ENCODE measurements around the gene KCNK5.

The KCNK5 gene

DNA sequence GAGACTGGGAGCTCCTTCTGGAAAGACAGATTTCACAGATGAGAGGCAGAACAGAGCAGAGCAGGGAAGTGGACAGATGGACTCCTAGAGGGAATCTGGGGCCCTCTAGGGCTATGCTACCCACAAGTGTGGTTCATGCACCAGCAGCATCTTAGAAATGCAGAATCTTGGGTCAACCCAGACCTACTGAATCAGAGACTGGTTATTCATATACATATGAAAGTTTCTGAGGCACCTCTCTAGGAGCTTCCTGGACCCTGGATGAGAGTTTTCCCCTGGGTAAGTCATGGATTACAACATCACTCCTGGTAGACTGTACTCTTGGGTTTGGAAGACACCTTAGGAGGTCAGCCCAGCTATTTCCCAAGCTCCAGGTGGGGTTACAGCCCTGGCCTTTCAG lies 58.9 kb downstream of the KCNK5 start:
- H3K36me3 ChIP-seq (ENCODE audit: insufficient read depth, low read length), result no peaks in the 10 kb centered on the region
- H3K27ac ChIP-seq (ENCODE audit: low read depth, low read length), result no peak overlapping the region
- no peak overlapping the region for H3K9ac ChIP-seq (ENCODE audit: low read depth, low read length)
- no peak overlapping the region for H3K4me3 ChIP-seq (ENCODE audit: low read length)
- peaks cover 9% of the 10 kb centered on the region for H3K9me3 ChIP-seq (ENCODE audit: insufficient read depth, low read depth, low read length)
- no peaks in the 10 kb centered on the region for H3K4me1 ChIP-seq (ENCODE audit: insufficient read depth, low read length)
- H3K27me3 ChIP-seq (ENCODE audit: insufficient read depth, low read length), result peaks cover 4% of the 10 kb centered on the region; the same call in 1 of the 2 replicates

DNA sequence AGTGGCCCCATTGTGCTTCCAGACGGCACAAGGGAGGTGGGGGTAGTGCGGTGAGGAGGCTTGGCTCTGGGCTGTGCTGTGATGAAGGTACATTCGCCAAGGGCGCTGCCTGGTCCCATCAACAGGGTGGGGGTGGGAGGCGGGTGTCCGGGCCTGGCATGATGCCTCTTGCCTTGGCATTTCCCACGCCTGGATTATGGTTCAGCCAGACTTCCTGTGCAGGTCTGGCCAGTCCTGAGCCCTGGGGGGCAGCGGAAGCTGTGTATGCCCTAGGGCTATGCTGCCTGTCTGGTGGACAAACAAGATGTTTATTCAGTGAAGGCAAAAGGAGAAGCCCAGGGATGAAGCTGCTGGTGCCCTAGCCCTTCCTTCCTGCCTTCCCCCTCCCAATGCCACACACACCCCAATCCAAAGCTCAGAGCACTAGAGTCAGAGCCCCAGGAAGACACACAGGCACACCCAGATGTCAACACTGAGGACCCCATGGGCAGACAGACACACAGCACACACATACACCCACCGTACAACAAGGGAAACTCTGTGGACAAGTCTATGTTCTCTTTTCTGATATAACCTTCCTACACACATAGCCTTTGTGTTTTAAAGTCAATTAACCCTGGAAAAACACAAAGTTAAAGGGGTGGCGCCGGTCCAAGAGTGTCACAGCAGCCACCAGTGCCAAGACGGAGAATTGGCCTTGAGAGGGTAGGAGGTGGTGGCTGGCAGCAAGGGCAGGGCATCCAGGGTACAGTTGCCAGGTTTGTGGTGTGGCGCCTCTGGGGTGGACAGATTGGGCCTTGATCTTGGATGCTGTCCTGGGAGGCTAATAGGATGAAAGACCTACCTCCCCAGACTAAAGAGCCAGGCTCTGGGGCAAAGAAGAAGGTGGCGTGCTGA lies 59.6 kb downstream of the KCNK5 start:
- WGBS, result 90% methylated on average over 14 of the region's 14 CpGs
- peaks cover 9% of the 10 kb centered on the region for H3K9me3 ChIP-seq (ENCODE audit: insufficient read depth, low read depth, low read length)
- no peak overlapping the region for H3K4me3 ChIP-seq (ENCODE audit: low read length)
- no peak overlapping the region for H3K9ac ChIP-seq (ENCODE audit: low read depth, low read length)
- no peaks in the 10 kb centered on the region for H3K4me1 ChIP-seq (ENCODE audit: insufficient read depth, low read length)
- H3K36me3 ChIP-seq (ENCODE audit: insufficient read depth, low read length), result no peaks in the 10 kb centered on the region
- peaks cover 4% of the 10 kb centered on the region; the same call in 1 of the 2 replicates for H3K27me3 ChIP-seq (ENCODE audit: insufficient read depth, low read length)
- no peak overlapping the region for H3K27ac ChIP-seq (ENCODE audit: low read depth, low read length)

GRCh38 chr6:39167866-39168625 lies 61.2 kb downstream of the KCNK5 start:
- 89% methylated on average over 10 of the region's 10 CpGs for WGBS
- Histone ChIP-seq H3K36me3 (ENCODE audit: insufficient read depth, low read length) (no peaks in the 10 kb centered on the region), H3K9ac (ENCODE audit: low read depth, low read length) (no peak overlapping the region), H3K4me3 (ENCODE audit: low read length) (no peak overlapping the region), H3K4me1 (ENCODE audit: insufficient read depth, low read length) (no peaks in the 10 kb centered on the region), H3K27ac (ENCODE audit: low read depth, low read length) (no peak overlapping the region), H3K9me3 (ENCODE audit: insufficient read depth, low read depth, low read length) (peaks cover 9% of the 10 kb centered on the region), H3K27me3 (ENCODE audit: insufficient read depth, low read length) (peaks cover 4% of the 10 kb centered on the region; the same call in 1 of the 2 replicates)

DNA sequence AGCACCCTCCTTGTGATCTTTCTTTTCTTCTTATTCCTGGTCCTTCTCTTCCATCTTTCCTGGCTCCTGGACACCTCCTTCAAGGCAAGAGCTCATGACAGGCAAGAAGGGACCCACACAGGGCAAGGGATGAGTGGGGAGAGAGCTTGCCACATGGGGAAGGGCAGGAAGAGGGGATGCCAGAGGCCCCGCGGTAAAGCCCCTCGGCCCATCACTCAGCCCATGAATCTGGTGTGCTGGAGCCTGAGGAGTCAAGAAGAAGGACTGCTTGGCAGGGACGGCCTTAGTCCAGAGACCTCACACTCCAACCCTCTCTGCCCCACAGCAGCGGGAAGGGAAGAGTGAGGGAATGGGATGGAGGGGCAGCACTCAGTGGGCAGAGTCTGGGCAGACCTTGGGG lies 62.0 kb downstream of the KCNK5 start:
- Histone ChIP-seq H3K9ac (ENCODE audit: low read depth, low read length) (no peak overlapping the region), H3K36me3 (ENCODE audit: insufficient read depth, low read length) (no peaks in the 10 kb centered on the region), H3K9me3 (ENCODE audit: insufficient read depth, low read depth, low read length) (peaks cover 9% of the 10 kb centered on the region), H3K27me3 (ENCODE audit: insufficient read depth, low read length) (peaks cover 4% of the 10 kb centered on the region; the same call in 1 of the 2 replicates), H3K4me1 (ENCODE audit: insufficient read depth, low read length) (no peaks in the 10 kb centered on the region), H3K4me3 (ENCODE audit: low read length) (no peak overlapping the region), H3K27ac (ENCODE audit: low read depth, low read length) (no peak overlapping the region)
- WGBS, result 94% methylated on average over 4 of the region's 5 CpGs

- Histone ChIP-seq H3K27me3 (ENCODE audit: insufficient read depth, low read length) (peaks cover 4% of the 10 kb centered on the region; the same call in 1 of the 2 replicates), H3K9ac (ENCODE audit: low read depth, low read length) (no peak overlapping the region), H3K36me3 (ENCODE audit: insufficient read depth, low read length) (no peaks in the 10 kb centered on the region), H3K4me1 (ENCODE audit: insufficient read depth, low read length) (no peaks in the 10 kb centered on the region), H3K27ac (ENCODE audit: low read depth, low read length) (no peak overlapping the region), H3K4me3 (ENCODE audit: low read length) (no peak overlapping the region), H3K9me3 (ENCODE audit: insufficient read depth, low read depth, low read length) (peaks cover 7% of the 10 kb centered on the region)
- whole genome bisulfite sequencing, result 78% methylated on average over 5 of the region's 5 CpGs
Measured at GRCh38 chr6:39166912-39167290, 62.4 kb downstream of the KCNK5 start.

- no peaks in the 10 kb centered on the region for H3K4me1 ChIP-seq (ENCODE audit: insufficient read depth, low read length)
- WGBS, result 35% methylated on average over 20 of the region's 20 CpGs
- H3K4me3 ChIP-seq (ENCODE audit: low read length), result no peak overlapping the region
- H3K36me3 ChIP-seq (ENCODE audit: insufficient read depth, low read length), result no peaks in the 10 kb centered on the region
- H3K9ac ChIP-seq (ENCODE audit: low read depth, low read length), result no peak overlapping the region
- H3K9me3 ChIP-seq (ENCODE audit: insufficient read depth, low read depth, low read length), result peaks cover 1% of the 10 kb centered on the region; the same call in 1 of the 2 replicates
- peaks cover 4% of the 10 kb centered on the region; the same call in 1 of the 2 replicates for H3K27me3 ChIP-seq (ENCODE audit: insufficient read depth, low read length)
- H3K27ac ChIP-seq (ENCODE audit: low read depth, low read length), result no peak overlapping the region
Measured at GRCh38 chr6:39166189-39166911, 62.9 kb downstream of the KCNK5 start.

DNA sequence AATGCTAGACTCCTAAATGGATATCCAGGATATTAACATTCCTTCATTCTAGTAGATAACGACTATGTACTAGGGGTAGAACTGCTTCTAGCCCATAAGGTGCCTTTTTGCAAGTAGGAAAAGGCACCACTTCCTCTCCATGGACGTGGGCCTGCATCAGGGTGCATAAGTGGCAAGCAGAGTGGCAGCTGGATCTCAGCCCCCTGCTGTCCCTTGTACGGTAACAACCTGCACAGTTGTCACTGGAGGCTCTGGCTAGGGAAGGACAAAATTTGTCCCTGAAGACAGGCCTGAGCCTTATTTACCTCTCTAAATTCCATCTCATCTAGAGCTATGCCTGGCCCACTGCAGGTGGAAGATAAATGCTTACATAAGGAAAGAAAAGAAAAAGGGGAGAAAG lies 71.8 kb downstream of the KCNK5 start:
- 85% methylated on average over 3 of the region's 3 CpGs for WGBS

GRCh38 chr6:39156801-39157200 lies 72.5 kb downstream of the KCNK5 start:
- Histone ChIP-seq H3K27ac (ENCODE audit: low read depth, low read length) (no peak overlapping the region), H3K27me3 (ENCODE audit: insufficient read depth, low read length) (no peaks in the 10 kb centered on the region), H3K9ac (ENCODE audit: low read depth, low read length) (no peak overlapping the region), H3K36me3 (ENCODE audit: insufficient read depth, low read length) (no peaks in the 10 kb centered on the region), H3K9me3 (ENCODE audit: insufficient read depth, low read depth, low read length) (no peaks in the 10 kb centered on the region), H3K4me3 (ENCODE audit: low read length) (no peak overlapping the region), H3K4me1 (ENCODE audit: insufficient read depth, low read length) (no peaks in the 10 kb centered on the region)
- WGBS, result 95% methylated on average over 3 of the region's 3 CpGs

More for the DNA sequence above, 71.8 kb downstream of the KCNK5 start:
- H3K36me3 ChIP-seq (ENCODE audit: insufficient read depth, low read length), result no peaks in the 10 kb centered on the region
- H3K9me3 ChIP-seq (ENCODE audit: insufficient read depth, low read depth, low read length), result no peaks in the 10 kb centered on the region
- H3K27ac ChIP-seq (ENCODE audit: low read depth, low read length), result no peak overlapping the region
- no peak overlapping the region for H3K9ac ChIP-seq (ENCODE audit: low read depth, low read length)
- no peak overlapping the region for H3K4me3 ChIP-seq (ENCODE audit: low read length)
- no peaks in the 10 kb centered on the region for H3K4me1 ChIP-seq (ENCODE audit: insufficient read depth, low read length)
- no peaks in the 10 kb centered on the region for H3K27me3 ChIP-seq (ENCODE audit: insufficient read depth, low read length)

GRCh38 chr6:39154705-39155104 lies 74.6 kb downstream of the KCNK5 start:
- H3K9ac ChIP-seq (ENCODE audit: low read depth, low read length), result no peak overlapping the region
- no peak overlapping the region for H3K4me3 ChIP-seq (ENCODE audit: low read length)
- H3K36me3 ChIP-seq (ENCODE audit: insufficient read depth, low read length), result no peaks in the 10 kb centered on the region
- no peaks in the 10 kb centered on the region for H3K27me3 ChIP-seq (ENCODE audit: insufficient read depth, low read length)
- no peaks in the 10 kb centered on the region for H3K9me3 ChIP-seq (ENCODE audit: insufficient read depth, low read depth, low read length)
- WGBS, result 87% methylated on average over 2 of the region's 4 CpGs
- no peak overlapping the region for H3K27ac ChIP-seq (ENCODE audit: low read depth, low read length)
- no peaks in the 10 kb centered on the region for H3K4me1 ChIP-seq (ENCODE audit: insufficient read depth, low read length)

GRCh38 chr6:39153766-39154397 lies 75.4 kb downstream of the KCNK5 start:
- WGBS, result 88% methylated on average over 6 of the region's 6 CpGs
- H3K27me3 ChIP-seq (ENCODE audit: insufficient read depth, low read length), result no peaks in the 10 kb centered on the region

More at GRCh38 chr6:39153766-39154397, 75.4 kb downstream of the KCNK5 start:
- Histone ChIP-seq H3K4me1 (ENCODE audit: insufficient read depth, low read length) (no peaks in the 10 kb centered on the region), H3K36me3 (ENCODE audit: insufficient read depth, low read length) (no peaks in the 10 kb centered on the region), H3K27ac (ENCODE audit: low read depth, low read length) (no peak overlapping the region), H3K4me3 (ENCODE audit: low read length) (no peak overlapping the region), H3K9me3 (ENCODE audit: insufficient read depth, low read depth, low read length) (no peaks in the 10 kb centered on the region), H3K9ac (ENCODE audit: low read depth, low read length) (no peak overlapping the region)

All from HUES64 (cell line).